HG02759 (cell line): Measurements from ENCODE around the gene LMO2.

ENCODE experiments used
- ATAC-seq: cut with Tn5 transposase; IDR thresholded peaks from one replicate; pipeline ENCODE4 v1.9.1; 2021; ENCODE audit warnings: mild to moderate bottlenecking, moderate library complexity; ENCODE audit not compliant: unreplicated experiment

LMO2 gene

DNA sequence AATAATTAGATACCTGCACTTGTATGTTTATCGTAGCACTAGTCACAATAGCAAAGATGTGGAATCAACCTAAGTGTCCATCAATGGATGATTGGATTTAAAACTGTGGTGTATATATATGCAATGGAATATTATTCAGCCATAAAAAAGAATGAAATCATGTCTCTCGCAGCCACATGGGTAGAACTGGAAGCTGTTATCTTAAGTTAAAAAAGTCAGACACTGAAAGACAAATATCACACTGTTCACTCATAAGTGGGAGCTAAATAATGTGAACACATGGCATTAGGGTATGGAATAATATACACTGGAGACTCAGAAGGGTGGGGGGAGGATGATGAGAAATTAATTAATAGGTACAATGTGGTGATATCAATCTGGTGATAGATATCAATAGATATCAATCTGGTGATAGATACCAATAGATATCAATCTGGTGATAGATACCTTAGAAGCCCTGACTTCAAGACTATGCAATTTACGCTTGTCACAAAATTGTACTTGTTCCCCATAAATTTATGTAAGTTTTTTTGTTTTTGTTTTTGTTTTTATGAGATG, 2.0 kb downstream of the LMO2 start:
- no peak for ATAC-seq

DNA sequence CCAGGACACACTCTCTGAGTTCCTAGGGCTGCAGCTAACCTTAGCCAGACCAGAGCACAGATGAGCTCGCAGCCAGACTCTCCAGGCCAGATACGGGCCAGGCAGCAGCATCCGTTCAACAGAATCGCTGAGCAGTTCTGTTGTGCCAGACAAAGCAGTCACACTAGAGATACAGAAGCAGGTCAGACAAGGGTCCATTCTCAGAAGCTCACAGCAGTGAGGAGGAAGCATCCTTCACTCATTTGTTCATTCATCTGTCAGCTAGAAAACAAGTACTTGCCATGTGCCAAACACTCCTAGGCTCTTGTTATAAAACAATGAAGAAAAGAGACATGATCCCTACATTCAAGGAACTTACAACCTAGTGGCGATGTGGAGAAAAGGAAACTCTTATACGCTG, 2.6 kb downstream of the LMO2 start:
- ATAC-seq: no peak

DNA sequence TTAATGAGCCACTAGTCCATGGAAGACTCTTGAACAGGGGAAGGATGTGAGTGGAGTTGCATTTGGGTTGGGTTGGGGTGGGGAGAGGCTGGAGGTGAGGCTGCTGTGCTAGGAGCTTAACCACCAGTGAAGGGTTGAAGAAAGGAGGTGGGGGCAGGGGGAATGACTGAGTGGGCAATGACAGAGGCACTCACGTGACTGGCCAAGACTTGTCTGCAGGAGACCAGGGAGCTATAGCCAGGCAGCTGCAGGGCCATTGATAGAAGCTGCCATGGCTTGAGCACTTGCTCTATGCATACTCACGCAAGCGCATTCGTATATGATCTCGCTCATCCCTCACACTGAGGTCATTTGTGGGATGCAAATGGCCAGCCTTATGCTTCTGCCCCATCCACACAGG, 4.0 kb downstream of the LMO2 start:
- ATAC-seq: no peak

DNA sequence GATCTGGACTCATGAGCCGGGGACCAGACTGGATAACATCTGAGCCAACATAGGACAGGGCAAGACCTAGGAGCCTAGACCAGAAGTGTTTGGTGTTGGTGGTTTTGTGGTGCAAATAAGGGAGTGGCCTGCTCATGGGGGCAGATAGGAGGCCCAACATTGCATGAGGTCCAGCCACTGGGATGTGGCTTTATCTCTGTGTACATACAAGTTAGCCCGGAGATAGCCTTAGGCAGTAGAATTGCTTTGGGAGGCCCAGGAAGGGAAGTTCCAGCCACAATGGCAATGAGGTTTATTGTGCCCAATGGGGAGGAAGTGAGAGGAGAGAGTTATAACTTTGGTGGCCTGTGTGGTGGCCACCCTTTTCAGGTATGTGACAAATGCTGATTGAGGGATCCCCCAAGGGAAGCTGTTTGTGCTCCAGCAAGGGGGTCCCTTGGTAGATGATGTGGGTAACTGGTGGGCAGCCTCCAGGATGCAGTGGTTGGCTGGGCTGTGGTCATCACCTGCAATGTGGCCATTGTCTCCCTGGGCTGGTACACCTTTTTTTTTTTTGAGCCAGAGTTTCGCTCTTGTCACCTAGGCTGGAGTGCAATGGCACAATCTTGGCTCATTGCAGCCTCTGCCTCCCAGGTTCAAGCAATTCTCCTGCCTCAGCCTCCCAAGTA, 6.4 kb downstream of the LMO2 start:
- ATAC-seq: no peak

DNA sequence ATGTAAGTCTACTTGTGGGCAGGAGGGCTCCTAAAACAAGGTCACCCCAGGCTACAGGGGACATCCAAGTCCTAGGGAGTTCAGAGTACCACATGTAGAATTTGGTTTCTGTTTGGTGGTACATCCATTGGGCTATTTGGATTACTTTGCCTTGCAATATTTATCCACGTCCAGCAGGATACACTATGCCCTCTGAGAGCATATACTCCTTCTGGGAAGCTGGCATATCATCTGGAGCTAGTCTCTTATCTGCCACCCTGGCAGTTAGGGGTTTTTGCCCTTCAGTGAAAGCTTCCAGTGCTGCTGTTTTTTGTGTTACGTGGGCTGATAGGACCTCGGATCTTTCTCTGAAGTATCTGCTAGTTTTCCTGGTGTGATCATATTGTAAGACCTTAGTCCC, 7.3 kb downstream of the LMO2 start:
- ATAC-seq: no peak

DNA sequence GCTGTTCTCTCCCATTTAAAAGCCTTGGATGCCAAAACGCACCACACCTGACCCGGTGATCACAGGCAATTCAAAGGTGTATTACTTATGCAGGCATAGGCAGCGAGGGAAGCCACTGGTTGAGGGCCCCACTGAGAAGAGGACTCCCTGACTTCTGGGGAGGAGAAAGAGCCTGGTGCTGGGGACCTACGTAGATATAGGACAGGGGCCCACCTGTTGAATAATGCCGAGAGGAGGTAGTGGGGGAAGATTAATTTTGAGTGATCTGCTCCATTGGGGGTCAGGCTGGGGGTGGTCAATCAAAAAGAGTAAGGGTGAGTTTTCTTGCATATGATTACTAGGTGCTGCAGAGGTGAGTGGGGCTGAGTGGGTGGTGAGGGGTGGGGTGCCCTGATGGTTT, 7.8 kb downstream of the LMO2 start:
- no peak for ATAC-seq

DNA sequence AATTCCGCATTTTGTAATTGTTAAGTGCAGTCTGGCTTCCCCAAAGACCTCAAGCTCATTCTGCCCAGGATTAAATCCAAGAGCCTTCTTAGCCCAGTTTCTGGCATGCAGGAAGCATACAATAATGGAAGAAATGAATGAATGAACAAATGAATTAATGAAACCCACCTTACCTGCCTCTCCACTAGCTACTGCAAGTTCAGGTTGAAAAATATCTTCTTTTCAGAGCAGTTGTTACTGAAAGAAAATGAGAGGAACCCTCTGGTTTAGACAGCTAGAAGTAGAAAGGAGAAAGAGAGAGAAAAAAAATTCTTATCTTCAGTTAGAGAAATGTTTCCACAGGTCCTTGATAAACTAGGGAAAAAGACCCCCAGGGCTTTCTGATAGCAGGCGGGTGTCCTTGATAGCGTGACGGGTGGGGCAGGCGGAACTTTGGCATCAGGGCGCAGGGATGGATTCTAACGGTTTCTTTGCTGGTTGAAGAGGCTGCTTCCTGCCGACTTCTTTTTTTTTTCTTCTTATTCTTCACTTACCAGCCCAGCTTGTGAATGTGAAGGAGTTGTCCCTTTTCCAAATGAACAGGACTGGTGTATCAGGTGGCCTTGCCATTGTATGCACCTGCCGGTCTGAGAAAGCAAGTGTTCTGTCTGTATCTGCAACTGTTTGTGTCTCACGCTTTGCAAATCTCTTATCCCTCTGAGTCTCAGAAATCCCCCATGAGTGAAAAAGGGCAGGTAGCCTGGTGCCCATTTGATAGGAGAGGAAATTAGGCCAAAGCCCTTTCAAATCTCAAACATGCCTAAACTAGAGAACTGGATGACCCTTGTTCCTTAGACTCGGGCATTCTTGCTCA, 10.0 kb downstream of the LMO2 start:
- no peak for ATAC-seq

DNA sequence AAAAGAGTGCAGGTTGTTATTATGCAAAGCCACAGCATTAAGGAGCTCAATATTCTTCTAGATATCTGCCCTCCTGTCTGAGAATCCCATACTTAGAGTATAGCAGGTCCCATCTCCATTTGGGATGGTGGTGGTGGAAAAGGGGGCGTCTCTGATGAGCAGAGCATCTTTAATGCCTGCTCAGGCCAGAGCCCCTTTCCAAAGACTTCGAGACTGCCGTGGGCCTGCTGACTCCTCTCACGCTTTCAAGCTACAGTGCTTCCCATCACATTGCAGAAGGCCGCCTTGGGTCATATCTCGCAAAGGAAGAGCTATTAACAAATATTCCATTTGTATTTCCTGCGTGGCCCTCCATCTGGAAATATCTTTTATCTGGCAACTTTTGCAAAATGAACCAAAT, 10.9 kb downstream of the LMO2 start:
- ATAC-seq: no peak

DNA sequence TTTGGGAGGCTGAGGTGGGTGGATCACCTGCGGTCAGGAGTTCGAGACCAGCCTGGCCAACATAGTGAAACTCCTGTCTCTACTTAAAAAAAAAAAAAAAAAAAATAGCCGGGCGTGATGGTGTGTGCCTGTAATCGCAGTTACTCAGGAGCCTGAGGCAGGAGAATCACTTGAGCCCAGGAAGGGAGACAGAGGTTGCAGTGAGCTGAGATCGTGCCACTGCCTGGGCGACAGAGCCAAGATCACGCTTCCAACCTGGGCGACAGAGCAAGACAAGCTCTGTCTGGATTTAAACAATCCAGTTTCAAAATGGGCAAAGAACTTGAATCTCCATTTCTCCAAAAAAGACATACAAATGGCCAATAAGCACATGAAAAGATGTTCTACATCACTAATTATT, 12.5 kb downstream of the LMO2 start:
- ATAC-seq: no peak

DNA sequence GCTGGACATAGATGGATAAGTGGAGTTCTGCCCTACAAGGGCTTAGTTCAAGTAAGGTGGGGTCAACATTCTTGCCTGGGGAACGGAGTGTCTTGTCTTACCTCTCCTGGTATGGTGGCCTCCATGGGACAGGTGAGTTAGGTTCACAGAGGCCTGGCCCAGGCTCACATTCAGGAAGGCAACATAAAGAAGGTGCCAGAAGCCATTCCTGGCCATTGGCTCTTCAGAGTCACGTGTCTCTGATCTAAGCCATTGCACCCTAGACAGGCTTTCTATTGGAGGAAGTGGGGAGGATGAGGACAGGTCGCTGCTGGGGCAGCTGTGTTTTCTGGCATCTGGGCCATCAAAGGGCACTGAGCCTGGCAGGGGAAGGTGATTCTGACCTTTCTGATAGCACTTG, 14.8 kb downstream of the LMO2 start:
- no peak for ATAC-seq

DNA sequence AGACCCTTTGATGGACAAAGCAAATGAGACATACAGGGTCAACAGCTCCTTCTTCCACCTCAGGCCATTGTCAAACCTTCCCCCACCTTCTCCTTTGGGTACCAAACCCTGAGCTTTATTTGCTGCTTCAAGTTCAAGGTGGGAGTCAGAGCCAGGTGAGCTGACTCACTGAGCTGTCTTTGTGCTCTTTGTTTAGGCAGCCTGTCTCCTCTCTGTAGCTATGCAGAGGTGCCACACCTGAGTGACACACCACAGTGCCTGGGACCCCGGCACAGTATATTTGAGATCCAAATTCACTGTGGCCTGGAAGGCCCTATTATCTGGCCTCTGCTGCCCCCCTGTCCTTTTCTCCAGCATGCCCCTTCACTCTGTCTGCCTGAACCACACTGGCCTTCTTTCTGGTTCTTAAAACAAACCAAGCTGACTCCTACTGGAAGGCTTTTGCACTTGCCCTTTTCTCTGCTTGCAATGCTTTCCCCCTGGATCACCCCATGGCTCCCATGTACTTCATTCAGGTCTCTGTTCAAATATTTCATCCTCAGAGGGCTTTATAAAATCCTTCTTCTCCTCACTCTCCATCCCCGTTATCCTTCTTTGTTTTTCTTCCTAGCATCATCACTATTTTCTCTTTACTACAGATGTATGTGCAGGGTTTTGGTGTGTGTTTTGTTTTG, 16.1 kb downstream of the LMO2 start:
- no peak for ATAC-seq

DNA sequence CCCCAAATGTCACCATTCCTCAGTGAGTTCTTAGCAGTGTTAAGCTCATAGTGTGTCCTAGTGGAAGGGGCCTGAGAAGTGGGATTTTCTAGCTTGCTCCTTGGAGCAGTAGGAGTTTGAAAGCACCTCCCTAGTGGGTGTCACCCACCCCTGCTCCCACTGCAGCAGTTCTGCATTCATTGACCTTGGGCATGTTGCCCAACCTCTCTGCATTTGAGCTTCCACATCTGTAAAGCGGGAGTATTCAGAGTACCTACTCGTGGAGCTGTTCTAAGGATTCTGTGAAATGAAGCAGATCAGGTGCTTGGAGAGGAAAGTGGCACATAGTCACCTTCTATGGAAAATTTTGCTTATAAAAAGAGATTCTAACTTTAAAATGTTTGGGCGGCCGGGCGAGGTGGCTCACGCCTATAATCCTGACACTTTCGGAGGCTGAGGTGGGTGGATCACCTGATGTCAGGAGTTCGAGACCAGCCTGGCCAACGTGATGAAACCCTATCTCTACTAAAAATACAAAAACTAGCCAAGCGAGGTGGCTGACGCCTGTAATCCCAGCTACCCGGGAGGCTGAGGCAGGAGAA, 16.9 kb downstream of the LMO2 start:
- no peak for ATAC-seq

DNA sequence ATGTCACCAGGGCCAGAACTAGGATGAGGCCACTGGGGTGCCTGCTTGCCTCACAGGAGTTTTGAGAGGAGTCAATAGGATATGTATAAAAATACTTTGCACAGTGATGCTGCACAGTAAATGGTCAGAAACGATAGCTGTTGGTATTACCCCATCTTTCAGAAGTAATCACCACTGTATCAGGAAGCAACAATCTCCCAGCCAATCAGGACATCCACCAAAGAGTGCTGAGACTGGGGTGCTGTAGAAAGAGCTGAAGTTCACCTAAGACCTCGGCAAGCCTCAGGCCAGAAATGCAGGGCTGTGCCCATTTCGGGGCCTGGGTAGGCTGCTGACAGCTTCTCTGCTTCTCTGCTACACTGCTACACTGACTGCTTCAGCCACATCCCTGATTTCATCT, 17.4 kb downstream of the LMO2 start:
- ATAC-seq: no peak

DNA sequence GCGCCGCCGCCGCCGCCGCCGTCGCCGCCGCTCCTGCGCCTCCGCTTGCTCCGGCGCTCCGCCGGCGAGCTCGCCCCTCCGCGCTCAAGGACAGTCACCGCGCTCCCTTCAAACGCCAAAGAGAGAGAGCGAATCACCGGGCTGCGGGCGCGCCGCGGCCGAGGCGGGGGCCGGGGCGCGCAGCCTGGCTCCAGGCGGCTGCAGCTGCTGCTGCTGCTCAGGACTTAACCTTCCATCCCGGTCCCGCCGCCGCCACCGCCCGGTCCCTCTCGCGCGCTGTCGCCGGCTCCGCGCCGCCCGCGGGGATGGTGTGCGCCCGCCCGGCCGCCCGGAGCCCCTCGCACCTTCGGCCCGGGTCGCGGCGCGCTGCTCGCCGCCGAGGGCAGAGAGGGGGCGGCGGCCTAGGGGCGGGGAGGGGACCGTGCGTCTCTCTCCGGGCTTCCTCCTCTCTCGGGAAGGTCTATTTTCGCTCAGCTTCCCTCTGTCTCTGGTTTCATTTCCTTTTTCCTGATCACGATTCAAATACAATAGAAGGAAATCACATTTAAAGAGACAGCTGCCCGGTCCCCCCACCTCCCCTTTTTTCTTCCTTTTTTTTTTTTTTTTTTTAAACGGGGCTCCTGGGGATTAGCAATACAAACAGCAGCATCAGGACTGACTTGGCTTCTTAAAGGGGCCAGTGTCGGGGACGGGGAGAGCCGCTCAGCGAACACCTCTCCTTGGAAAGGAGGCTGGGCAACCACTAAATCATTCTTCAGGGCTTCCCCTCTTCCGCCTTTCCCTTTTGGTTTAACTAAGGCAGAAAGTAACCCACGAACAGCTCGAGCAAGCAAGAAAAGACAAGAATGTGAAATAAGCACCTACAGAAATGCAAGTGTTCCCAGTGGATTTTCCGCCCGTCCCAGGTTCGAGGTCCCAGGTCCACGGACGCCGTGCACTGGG, 22.1 kb downstream of the LMO2 start:
- peak; percentile 45 for ATAC-seq

DNA sequence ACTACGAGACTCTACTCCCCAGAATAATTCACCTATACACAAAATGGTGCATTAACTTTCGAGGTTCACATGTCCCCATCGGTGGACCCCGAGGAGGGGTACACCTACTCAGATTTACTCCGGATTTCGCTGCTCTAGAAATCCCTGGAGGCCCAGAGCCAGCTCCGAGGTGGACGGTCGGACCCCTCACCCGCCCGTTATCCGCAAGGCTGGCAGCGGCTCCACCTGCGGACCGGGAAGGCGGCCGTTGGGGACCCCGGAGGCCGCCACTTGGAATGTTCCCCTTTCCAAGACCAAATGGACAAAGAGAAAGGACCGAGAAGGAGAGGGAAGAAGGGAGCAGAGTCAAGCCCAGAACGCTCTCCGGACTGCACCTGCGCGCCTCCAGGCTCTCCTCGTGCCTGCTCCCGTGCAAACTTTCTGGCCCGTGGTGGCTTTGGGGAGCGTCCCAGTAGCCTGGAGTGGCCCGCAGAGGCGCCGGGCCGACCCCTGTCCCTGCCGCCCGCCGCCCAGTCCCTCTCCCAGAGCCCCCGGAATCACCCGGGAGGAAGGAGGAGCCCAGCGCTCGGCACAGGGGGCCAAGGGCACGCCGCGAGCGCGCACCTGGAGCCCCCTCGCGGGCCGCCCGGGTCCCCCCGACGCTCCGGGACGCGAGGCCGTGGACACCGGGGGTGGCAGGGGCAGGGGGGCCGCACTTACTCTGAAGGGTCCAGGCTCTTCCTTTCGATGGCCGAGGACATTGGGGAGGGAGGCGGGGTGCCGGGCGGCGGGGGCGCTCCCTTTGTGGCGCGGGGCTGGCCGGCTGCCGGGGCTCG, 23.0 kb downstream of the LMO2 start:
- ATAC-seq: peak; percentile 21

DNA sequence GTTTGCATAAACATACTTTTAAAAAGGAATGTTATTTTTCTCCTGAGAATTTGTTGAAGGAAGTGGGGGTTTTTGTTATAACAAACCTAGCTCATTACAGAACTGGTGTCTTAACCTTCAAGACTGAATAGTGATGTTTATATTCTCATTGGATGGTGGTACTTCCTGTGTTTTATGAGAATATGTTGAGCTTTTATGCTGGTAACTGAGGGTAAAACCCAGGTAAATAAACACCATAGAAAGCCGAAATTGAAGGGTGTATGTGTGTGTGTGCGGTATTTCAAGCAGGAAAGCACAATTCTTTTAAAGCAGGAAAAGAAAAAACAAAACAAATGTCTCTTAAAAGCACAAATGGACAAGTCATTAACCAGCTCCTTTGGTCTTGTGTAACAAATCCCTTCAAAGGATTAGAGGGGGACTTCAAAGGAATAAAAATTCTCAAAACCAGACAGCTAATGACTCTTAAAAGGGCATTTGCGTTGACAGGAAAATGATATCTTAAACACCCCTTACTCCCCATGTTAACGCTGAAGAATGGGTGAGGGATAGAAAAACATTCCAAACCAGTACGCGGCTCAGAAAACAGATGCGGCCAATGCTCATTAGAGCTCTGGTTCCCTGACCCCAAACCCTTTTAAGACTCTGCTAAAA, 23.8 kb downstream of the LMO2 start:
- no peak for ATAC-seq

DNA sequence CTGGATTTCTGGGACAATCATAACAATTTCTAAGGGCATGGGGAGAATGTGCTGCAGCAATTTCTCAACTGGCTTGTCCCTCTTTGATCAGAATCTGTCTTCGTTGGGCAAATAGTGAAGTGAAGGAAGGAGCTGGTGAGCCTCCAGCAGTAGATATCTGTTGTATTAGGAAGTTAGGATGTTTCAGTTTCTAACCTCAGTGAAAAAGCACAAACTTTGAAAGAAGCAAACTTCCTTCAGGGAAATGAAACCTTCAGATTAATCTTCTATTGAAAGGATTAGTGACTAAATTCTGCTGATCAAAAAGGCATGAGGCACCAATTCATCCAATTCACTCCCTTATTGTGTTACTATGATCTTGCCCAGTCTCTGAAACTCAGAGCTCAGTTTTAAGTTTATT, 24.3 kb downstream of the LMO2 start:
- ATAC-seq: no peak

DNA sequence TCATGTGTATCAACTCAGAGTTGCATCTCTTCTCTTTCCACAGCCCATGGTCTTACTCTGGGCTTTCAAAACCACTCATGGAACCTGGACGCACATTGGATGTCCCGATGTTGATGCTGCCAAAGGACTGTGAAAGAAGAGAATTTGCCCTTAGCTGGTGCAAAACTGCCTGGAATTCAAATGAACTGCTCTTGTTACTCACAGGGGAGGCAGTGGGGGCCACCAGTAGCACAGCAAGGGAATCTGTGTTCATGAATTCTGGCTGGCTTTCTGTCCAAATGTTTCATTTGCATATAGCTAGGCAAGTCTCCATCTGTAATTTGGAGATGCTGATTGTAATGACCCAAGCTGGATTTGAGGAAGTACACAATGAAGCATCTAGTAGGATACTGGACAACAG, 24.9 kb downstream of the LMO2 start:
- ATAC-seq: no peak

DNA sequence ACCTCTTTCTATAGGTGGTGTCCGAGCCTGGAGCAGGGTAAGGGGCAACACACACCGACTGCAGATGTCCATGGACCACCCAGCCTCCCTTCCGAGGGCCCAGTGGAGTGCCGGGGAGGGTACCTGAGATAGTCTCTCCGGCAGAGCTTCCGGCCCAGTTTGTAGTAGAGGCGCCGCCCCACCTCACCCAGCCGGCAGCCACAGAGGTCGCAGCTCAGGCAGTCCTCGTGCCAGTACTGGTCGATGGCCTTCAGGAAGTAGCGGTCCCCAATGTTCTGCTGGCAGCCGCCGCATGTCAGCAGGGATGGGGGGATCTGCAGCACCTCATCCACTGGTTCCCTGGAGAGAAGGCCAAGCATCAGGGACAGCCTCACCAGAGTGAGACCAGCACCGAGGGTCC, 27.4 kb downstream of the LMO2 start:
- no peak for ATAC-seq
